GM12864 (cell line): ENCODE measurements around the gene NDST1.

Source experiments
- DNase-seq: peaks from one replicate; pipeline ENCODE4 v3.0.0-alpha.2; 2011; ENCODE audit warnings: low read depth
- H3K4me3 ChIP-seq: 2 replicates; pipeline ENCODE4 v1.5.1; 2011; ENCODE audit warnings: mild to moderate bottlenecking, low read depth, low read length, control low read depth
- CTCF ChIP-seq: IDR thresholded peaks from 2 replicates; pipeline ENCODE4 v1.5.1; 2011; ENCODE audit warnings: low read depth, mild to moderate bottlenecking, moderate library complexity, low read length, control low read depth, inconsistent platforms; ENCODE audit errors: missing control alignments

NDST1 gene

GRCh38 chr5:150541895-150542294, 34.0 kb downstream of the NDST1 start:
- TF ChIP-seq CTCF: no peak
- no peak overlapping the region for H3K4me3 ChIP-seq
- no peak for DNase-seq

DNA sequence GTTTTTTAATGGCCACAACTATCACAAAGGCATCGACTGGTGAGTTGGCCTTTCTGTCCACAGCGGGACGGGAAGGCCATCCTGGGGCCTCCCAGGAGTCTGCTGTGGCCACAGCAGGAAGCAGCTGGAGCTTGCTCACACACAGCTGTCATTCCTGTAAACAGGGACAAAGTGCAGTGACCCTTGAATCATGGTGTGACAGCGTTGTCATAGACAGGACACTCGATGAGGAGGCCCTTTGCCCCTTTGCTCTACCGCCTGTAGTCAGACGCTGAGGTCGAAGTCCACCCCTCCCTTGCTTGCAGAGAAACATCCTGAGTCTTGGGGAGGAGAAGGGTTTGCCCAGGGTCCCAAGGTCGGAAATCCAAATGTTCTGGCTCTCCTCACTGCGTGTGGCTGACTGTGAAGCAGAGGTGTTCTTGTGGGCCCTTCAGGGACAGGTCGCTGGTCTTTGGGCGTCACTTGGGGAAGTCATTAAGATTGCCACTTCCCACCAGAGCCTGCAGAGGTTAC, 35.1 kb downstream of the NDST1 start:
- no peak overlapping the region for H3K4me3 ChIP-seq

DNA sequence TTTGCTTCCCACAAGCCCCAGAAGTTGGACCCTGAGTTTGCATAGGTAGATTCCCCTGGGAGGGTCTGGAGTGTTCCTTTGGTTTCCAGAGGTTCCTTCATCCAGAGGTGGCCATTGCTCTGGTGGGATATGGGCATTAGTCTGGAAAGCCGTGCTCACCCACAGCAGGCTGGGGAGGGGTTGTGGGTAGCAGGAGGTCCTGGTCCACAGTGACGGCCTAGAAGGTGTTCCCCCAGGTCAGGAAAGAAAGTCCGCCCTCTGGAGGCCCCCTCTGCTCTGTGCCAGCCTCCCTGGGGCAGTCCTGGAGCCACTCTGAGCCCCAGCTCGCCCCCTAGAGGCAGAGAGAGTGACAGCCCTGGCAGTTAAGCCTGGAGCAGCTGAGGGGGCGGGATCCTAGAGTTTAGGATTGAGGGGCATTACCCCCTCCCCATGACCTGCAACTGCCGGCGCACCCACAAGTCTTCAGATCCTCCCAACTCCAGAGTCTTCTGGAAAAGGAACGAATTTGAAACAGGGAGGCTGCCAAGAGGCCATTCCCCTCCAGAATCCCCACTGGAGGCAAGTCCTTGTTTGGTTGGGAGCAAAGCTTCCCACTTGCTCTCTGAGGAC, 36.8 kb downstream of the NDST1 start:
- DNase-seq: peak; percentile 22
- TF ChIP-seq CTCF: peak; percentile 96
- H3K4me3 ChIP-seq: no peak overlapping the region

More for the DNA sequence above, 35.1 kb downstream of the NDST1 start:
- no peak for TF ChIP-seq CTCF
- DNase-seq: no peak

DNA sequence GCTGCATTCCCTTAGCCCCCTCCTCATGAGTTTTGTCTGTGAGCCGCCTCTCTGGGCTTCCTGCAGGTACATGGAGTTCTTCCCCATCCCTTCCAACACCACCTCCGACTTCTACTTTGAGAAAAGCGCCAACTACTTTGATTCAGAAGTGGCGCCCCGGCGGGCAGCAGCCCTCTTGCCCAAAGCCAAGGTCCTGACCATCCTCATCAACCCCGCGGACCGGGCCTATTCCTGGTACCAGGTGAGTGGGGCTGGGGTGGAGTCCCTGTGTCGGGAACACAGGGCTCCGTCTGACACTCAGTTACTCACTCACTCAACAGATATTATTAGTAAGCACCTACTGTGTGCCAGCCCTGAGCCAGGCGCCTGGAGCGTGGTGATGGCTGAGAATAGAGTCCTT, 37.3 kb downstream of the NDST1 start:
- no peak for TF ChIP-seq CTCF
- no peak overlapping the region for H3K4me3 ChIP-seq
- DNase-seq: no peak

DNA sequence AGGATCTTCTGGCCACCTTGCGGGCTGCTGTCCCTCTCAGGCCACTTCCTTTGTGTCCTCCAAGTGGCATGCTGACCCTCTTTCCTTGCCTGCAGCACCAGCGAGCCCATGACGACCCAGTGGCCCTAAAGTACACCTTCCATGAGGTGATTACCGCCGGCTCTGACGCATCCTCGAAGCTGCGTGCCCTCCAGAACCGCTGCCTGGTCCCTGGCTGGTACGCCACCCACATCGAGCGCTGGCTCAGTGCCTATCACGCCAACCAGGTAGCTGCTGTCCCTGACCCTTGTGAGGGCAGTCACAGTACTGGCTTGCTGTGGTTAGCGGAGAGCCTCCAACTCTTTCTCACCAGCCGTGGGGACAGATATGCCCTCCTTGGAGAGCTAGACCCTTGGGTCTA, 40.2 kb downstream of the NDST1 start:
- no peak overlapping the region for H3K4me3 ChIP-seq
- DNase-seq: no peak
- TF ChIP-seq CTCF: no peak

DNA sequence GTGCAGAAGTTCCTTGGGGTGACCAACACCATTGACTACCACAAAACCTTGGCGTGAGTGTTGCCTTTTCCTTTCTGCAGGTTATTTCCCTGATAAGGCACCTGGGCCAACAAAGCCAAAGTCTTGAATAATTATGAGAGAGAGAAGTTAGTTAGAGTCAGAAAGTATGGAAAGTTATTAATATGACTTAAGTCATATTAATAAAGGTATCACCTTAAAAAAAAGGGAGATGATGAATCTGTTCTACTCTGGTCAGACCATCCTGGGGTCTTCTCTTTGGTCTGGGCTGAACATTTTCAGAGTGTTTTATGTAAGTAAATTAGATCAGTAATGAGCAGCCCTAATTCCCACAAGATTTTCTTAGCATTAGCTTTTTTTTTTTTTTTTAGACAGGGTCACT, 41.8 kb downstream of the NDST1 start:
- DNase-seq: no peak
- no peak overlapping the region for H3K4me3 ChIP-seq
- no peak for TF ChIP-seq CTCF

GRCh38 chr5:150550286-150550685, 42.4 kb downstream of the NDST1 start:
- no peak for TF ChIP-seq CTCF
- H3K4me3 ChIP-seq: no peak overlapping the region
- DNase-seq: no peak
